ENCODE measurements around the gene PIM1.
"Not testable (repeated sequence)": the region's sequence is repeated elsewhere in the genome, so short reads cannot be mapped to it uniquely, and the experiment has no call there.

GRCh38 chr6:37185949-37186720, 16.2 kb downstream of the PIM1 start:
- TF ChIP-seq CTCF (IDR thresholded peaks at IDR 0.05; ENCODE audit: insufficient read depth, low read length); POLR2AphosphoS5 (IDR thresholded peaks at IDR 0.05; ENCODE audit: low read depth); REST (IDR thresholded peaks at IDR 0.05; ENCODE audit: insufficient replicate concordance, low read depth); GABPA (IDR thresholded peaks at IDR 0.05; ENCODE audit: low read depth): not testable (repeated sequence)
- TF ChIP-seq SPI1 (IDR thresholded peaks at IDR 0.05; ENCODE audit: borderline replicate concordance, low read depth) = peak; percentile 46; the same call in 1 of the 2 replicates

Measured in HL-60 (cell line).